OCI-LY3 (cell line): ENCODE results near the gene LPCAT1.

Source experiments
- H2AFZ ChIP-seq: fragments of 200-600, 300-600 bp; shearing (Covaris generic); 2 replicates; pipeline ENCODE4 v1.6.0; 2014; ENCODE audit warnings: antibody characterized with exemption, low read depth, low read length
- H3K27ac ChIP-seq: fragments of 200-600, 300-600 bp; sonication (generic); 2 replicates; pipeline ENCODE4 v1.5.1; 2014; ENCODE audit warnings: mild to moderate bottlenecking, low read length, moderate library complexity, mixed read lengths
- H3K27me3 ChIP-seq: fragments of 200-600, 300-600 bp; sonication (generic); 2 replicates; pipeline ENCODE4 v1.6.1; 2014; ENCODE audit warnings: low read depth, low read length, mixed read lengths
- H3K36me3 ChIP-seq: fragments of 200-600, 300-600 bp; sonication (generic); replicated peaks from 2 replicates; pipeline ENCODE3; 2014; ENCODE audit warnings: low read depth, low read length, mixed read lengths
- H3K4me1 ChIP-seq: fragments of 300-600, 200-600 bp; sonication (generic); 2 replicates; pipeline ENCODE4 v1.6.1; 2014; ENCODE audit warnings: low read length, mixed read lengths
- H3K4me2 ChIP-seq: fragments of 200-600, 300-600 bp; sonication (generic); 2 replicates; pipeline ENCODE4 v1.6.1; 2014; ENCODE audit warnings: low read length, mixed read lengths
- H3K4me3 ChIP-seq: fragments of 300-600, 200-600 bp; sonication (generic); 2 replicates; pipeline ENCODE4 v1.5.1; 2014; ENCODE audit warnings: antibody characterized with exemption, mild to moderate bottlenecking, low read length, moderate library complexity
- H3K79me2 ChIP-seq: fragments of 300-600, 200-600 bp; shearing (Covaris generic); 2 replicates; pipeline ENCODE4 v1.6.1; 2014; ENCODE audit warnings: mild to moderate bottlenecking, low read length, mixed read lengths
- H3K9ac ChIP-seq: fragments of 300-600, 200-600 bp; shearing (Covaris generic); 2 replicates; pipeline ENCODE4 v1.6.0; 2014; ENCODE audit warnings: mild to moderate bottlenecking, low read length, moderate library complexity
- H3K9me3 ChIP-seq: fragments of 200-600, 300-600 bp; shearing (Covaris generic); 2 replicates; pipeline ENCODE4 v1.6.1; 2014; ENCODE audit warnings: low read length, mixed read lengths; ENCODE audit not compliant: insufficient read depth
- H4K20me1 ChIP-seq: fragments of 200-600, 300-600 bp; sonication (generic); 2 replicates; pipeline ENCODE4 v1.6.1; 2016; ENCODE audit warnings: low read length, mixed read lengths; ENCODE audit not compliant: insufficient read depth
- EZH2phosphoT487 ChIP-seq: fragments of 200-600 bp; shearing (Covaris generic); IDR thresholded peaks from 2 replicates; pipeline ENCODE4 v1.6.1; 2018; ENCODE audit warnings: antibody characterized with exemption, mixed run types, low read depth
- TF ChIP-seq, protein P1 (sequence below): fragments of 200-600, 300-600 bp; sonication (generic); IDR thresholded peaks from 2 replicates; pipeline ENCODE4 v1.5.1; 2014; ENCODE audit warnings: antibody characterized with exemption, low read length, low read depth

The LPCAT1 gene

DNA sequence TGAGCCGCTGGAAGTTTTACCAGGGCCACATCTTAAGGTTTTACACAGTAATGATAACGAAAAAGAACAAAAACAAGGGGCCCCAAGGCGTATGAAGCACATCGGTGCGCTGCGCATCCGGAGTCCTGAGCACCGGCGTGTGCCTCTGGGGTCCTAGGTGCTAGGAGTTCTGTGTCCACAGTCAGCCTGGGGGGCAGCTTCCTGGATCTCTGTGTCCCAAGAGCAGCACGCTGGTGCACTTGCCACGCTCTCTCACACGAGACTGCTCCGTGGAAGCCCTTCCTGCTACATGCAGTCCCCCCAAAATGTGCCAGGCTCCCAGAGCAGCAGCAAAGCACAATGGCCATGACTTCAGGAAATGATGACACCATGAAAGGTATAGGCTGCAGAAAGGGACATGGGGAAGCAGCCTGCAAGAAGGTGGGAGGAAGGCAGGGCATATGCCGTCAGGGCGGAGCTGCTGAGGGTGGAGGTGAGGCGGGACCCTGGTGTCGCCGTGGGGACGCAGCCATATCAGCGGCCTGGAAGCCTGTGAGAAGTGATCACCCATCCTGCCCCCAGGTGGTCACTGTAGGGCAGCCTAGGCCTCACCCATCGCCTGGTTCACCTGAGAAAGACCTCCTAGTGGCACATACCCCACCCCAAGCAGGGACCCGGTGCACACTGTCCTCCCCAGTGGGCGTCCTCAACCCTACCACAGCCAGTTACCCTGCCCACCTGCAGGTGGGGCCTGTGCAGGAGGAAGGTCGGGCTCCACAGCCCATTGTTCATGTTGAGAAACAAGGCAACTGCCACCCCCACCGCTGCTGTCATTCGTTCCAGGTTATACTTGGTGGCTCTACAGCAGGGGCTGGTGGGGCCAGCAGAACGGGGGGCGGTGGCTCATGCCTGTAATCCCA is 54.9 kb downstream of the LPCAT1 start:
- no peak overlapping the region for H2AFZ ChIP-seq
- no peak overlapping the region for H3K27ac ChIP-seq
- no peak overlapping the region for H3K9ac ChIP-seq
- H4K20me1 ChIP-seq, result no peaks in the 10 kb centered on the region
- H3K4me2 ChIP-seq, result no peak overlapping the region
- H3K36me3 ChIP-seq, result peaks cover 90% of the 10 kb centered on the region
- TF ChIP-seq EZH2phosphoT487, result no peak
- TF ChIP-seq, protein P1, sequence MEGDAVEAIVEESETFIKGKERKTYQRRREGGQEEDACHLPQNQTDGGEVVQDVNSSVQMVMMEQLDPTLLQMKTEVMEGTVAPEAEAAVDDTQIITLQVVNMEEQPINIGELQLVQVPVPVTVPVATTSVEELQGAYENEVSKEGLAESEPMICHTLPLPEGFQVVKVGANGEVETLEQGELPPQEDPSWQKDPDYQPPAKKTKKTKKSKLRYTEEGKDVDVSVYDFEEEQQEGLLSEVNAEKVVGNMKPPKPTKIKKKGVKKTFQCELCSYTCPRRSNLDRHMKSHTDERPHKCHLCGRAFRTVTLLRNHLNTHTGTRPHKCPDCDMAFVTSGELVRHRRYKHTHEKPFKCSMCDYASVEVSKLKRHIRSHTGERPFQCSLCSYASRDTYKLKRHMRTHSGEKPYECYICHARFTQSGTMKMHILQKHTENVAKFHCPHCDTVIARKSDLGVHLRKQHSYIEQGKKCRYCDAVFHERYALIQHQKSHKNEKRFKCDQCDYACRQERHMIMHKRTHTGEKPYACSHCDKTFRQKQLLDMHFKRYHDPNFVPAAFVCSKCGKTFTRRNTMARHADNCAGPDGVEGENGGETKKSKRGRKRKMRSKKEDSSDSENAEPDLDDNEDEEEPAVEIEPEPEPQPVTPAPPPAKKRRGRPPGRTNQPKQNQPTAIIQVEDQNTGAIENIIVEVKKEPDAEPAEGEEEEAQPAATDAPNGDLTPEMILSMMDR, result no peak
- no peaks in the 10 kb centered on the region for H3K27me3 ChIP-seq
- no peaks in the 10 kb centered on the region; the same call in 1 of the 2 replicates for H3K79me2 ChIP-seq
- peaks cover 10% of the 10 kb centered on the region; the same call in 1 of the 2 replicates for H3K4me1 ChIP-seq
- no peak overlapping the region for H3K4me3 ChIP-seq
- H3K9me3 ChIP-seq, result no peaks in the 10 kb centered on the region

DNA sequence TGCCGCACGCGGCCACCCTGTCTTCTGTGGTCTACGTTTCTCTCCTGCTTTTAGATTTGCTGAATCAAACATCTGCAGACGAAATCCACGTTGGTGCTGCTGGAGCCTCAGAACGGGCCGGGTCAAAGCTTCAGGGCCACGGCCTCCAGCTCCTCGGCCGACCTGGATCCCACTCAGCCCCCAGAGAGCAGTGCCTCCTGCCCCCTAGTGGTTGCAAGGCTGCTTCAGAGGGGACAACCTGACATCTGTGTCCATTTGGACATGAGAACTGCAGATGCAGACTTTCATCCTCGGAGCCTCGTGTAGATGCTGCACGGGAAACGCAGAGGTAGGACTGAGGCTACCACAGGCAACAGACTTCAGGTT is 55.5 kb downstream of the LPCAT1 start:
- Histone ChIP-seq H3K9me3 (no peaks in the 10 kb centered on the region), H3K36me3 (peaks cover 90% of the 10 kb centered on the region), H3K79me2 (no peaks in the 10 kb centered on the region; the same call in 1 of the 2 replicates), H4K20me1 (no peaks in the 10 kb centered on the region), H3K4me2 (no peak overlapping the region), H3K4me1 (peaks cover 10% of the 10 kb centered on the region; the same call in 1 of the 2 replicates), H2AFZ (no peak overlapping the region), H3K9ac (no peak overlapping the region), H3K27me3 (no peaks in the 10 kb centered on the region), H3K27ac (no peak overlapping the region), H3K4me3 (no peak overlapping the region)
- TF ChIP-seq, protein P1, result peak; percentile 38
- TF ChIP-seq EZH2phosphoT487, result no peak

DNA sequence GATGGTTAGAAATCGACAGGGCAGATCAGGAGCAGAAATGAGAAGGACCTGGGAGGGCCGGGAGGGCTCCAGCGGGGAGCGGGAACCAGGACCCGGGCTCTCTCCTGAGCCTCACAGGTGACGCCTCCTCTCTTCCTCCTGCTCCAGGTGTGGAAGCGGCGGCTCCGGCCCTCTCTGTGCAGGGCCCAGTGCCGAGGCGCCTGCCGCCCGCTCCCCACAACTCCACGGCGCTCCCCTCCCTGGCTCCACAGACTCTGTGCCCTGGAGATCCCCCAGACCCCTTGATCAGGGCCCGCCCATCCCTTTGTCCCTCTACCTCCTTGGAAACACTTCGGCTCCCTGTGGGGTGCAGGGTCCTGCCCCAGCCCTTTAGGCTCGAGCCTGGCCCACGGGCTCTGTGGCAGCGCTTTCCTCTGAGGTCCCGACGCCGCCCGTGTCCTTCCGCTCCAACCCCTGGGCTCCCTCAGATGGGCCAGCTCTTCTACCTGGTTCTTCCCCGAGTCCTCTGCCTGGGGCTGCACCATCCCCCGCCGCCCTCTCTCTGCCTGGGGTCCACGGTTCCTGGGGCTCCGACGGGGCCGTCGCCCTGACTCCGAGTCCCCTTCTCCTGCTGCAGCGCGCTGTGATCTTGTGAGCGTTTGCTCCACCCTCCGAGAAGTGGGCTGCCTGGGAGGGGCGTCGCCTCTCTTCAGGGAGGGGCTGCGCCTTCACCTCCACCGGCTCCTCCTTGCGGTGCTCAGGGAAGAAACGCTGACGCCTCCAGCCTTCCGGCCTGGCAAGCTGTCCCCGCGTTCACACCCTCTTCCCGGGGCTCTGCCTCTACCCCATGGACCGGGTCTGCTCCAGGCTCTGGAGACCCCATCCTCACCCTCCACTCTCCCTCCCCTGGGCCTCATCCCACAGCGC is 56.2 kb downstream of the LPCAT1 start:
- Histone ChIP-seq H3K36me3 (peaks cover 90% of the 10 kb centered on the region), H2AFZ (no peak overlapping the region), H3K27me3 (no peaks in the 10 kb centered on the region), H4K20me1 (no peaks in the 10 kb centered on the region), H3K27ac (no peak overlapping the region), H3K4me1 (peaks cover 10% of the 10 kb centered on the region; the same call in 1 of the 2 replicates), H3K4me2 (no peak overlapping the region), H3K9me3 (no peaks in the 10 kb centered on the region), H3K79me2 (no peaks in the 10 kb centered on the region; the same call in 1 of the 2 replicates), H3K9ac (no peak overlapping the region), H3K4me3 (no peak overlapping the region)
- no peak for TF ChIP-seq EZH2phosphoT487
- TF ChIP-seq, protein P1, result no peak
